H1 (cell line): Measurements from ENCODE around the gene TARP.

Source experiments
- CHD1 ChIP-seq: IDR thresholded peaks from 2 replicates; pipeline ENCODE4 v1.6.1; 2012; ENCODE audit warnings: low read depth, low read length, improper control_type of control experiment
- E2F6 ChIP-seq: IDR thresholded peaks from 2 replicates; pipeline ENCODE4 v1.6.1; 2012; ENCODE audit warnings: inconsistent platforms
- EP300 ChIP-seq, 2 experiments: IDR thresholded peaks; 1 replicate in 1 of 2; 2 replicates in 1 of 2; pipeline ENCODE4 v1.6.1; 2011 to 2012; ENCODE audit warnings: low read depth in 2 of 2, low read length in 2 of 2, mild to moderate bottlenecking in 2 of 2, borderline replicate concordance in 1 of 2, inconsistent platforms in 1 of 2, moderate library complexity in 1 of 2
- RNF2 ChIP-seq: fragments of 200-900, 300-1000 bp; sonication (generic); IDR thresholded peaks from 2 replicates; pipeline ENCODE4 v1.7.1; 2016; ENCODE audit warnings: borderline replicate concordance, low read depth, mild to moderate bottlenecking, antibody characterized with exemption, low read length; ENCODE audit not compliant: poor library complexity, severe bottlenecking; ENCODE audit errors: missing control alignments
- SIX5 ChIP-seq: IDR thresholded peaks from 2 replicates; pipeline ENCODE4 v1.6.1; 2011; ENCODE audit warnings: mild to moderate bottlenecking, low read depth, low read length
- TEAD4 ChIP-seq: IDR thresholded peaks from 2 replicates; pipeline ENCODE4 v1.6.1; 2012; ENCODE audit warnings: low read depth, low read length, inconsistent platforms, mixed read lengths
- ZNF274 ChIP-seq: IDR thresholded peaks from 2 replicates; pipeline ENCODE4 v1.7.0; 2012; ENCODE audit warnings: low read length, borderline replicate concordance; ENCODE audit errors: extremely low read depth
- TF ChIP-seq, protein P1 (sequence below): fragments of 300-600 bp; sonication (generic); IDR thresholded peaks from 2 replicates; pipeline ENCODE4 v1.7.1; 2012; ENCODE audit warnings: low read length, moderate library complexity, mild to moderate bottlenecking, inconsistent platforms; ENCODE audit not compliant: insufficient replicate concordance
- TF ChIP-seq, protein P2 (sequence below): IDR thresholded peaks from 2 replicates; pipeline ENCODE4 v1.6.1; 2012; ENCODE audit warnings: inconsistent platforms

The TARP gene

DNA sequence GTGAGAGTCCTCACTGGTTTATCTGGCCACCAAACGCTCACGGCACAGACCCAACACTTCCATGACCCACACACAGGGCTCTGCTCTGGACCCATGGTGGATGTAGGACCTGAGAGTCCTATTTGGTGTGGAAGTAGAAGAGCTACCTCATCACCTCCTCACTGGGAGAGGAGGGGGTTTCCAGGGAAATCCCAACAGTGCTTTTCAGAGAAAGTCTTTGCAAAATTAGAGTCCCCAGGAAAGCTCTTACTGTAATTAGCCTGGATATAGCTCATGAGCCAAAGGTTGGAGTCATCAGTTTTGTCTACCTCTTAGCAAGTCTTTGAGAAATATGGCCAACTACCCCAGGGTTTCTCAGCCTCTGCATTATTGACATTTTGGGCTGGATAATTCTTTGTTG is 34.7 kb upstream of the TARP start (continued):
- TF ChIP-seq, protein P1, sequence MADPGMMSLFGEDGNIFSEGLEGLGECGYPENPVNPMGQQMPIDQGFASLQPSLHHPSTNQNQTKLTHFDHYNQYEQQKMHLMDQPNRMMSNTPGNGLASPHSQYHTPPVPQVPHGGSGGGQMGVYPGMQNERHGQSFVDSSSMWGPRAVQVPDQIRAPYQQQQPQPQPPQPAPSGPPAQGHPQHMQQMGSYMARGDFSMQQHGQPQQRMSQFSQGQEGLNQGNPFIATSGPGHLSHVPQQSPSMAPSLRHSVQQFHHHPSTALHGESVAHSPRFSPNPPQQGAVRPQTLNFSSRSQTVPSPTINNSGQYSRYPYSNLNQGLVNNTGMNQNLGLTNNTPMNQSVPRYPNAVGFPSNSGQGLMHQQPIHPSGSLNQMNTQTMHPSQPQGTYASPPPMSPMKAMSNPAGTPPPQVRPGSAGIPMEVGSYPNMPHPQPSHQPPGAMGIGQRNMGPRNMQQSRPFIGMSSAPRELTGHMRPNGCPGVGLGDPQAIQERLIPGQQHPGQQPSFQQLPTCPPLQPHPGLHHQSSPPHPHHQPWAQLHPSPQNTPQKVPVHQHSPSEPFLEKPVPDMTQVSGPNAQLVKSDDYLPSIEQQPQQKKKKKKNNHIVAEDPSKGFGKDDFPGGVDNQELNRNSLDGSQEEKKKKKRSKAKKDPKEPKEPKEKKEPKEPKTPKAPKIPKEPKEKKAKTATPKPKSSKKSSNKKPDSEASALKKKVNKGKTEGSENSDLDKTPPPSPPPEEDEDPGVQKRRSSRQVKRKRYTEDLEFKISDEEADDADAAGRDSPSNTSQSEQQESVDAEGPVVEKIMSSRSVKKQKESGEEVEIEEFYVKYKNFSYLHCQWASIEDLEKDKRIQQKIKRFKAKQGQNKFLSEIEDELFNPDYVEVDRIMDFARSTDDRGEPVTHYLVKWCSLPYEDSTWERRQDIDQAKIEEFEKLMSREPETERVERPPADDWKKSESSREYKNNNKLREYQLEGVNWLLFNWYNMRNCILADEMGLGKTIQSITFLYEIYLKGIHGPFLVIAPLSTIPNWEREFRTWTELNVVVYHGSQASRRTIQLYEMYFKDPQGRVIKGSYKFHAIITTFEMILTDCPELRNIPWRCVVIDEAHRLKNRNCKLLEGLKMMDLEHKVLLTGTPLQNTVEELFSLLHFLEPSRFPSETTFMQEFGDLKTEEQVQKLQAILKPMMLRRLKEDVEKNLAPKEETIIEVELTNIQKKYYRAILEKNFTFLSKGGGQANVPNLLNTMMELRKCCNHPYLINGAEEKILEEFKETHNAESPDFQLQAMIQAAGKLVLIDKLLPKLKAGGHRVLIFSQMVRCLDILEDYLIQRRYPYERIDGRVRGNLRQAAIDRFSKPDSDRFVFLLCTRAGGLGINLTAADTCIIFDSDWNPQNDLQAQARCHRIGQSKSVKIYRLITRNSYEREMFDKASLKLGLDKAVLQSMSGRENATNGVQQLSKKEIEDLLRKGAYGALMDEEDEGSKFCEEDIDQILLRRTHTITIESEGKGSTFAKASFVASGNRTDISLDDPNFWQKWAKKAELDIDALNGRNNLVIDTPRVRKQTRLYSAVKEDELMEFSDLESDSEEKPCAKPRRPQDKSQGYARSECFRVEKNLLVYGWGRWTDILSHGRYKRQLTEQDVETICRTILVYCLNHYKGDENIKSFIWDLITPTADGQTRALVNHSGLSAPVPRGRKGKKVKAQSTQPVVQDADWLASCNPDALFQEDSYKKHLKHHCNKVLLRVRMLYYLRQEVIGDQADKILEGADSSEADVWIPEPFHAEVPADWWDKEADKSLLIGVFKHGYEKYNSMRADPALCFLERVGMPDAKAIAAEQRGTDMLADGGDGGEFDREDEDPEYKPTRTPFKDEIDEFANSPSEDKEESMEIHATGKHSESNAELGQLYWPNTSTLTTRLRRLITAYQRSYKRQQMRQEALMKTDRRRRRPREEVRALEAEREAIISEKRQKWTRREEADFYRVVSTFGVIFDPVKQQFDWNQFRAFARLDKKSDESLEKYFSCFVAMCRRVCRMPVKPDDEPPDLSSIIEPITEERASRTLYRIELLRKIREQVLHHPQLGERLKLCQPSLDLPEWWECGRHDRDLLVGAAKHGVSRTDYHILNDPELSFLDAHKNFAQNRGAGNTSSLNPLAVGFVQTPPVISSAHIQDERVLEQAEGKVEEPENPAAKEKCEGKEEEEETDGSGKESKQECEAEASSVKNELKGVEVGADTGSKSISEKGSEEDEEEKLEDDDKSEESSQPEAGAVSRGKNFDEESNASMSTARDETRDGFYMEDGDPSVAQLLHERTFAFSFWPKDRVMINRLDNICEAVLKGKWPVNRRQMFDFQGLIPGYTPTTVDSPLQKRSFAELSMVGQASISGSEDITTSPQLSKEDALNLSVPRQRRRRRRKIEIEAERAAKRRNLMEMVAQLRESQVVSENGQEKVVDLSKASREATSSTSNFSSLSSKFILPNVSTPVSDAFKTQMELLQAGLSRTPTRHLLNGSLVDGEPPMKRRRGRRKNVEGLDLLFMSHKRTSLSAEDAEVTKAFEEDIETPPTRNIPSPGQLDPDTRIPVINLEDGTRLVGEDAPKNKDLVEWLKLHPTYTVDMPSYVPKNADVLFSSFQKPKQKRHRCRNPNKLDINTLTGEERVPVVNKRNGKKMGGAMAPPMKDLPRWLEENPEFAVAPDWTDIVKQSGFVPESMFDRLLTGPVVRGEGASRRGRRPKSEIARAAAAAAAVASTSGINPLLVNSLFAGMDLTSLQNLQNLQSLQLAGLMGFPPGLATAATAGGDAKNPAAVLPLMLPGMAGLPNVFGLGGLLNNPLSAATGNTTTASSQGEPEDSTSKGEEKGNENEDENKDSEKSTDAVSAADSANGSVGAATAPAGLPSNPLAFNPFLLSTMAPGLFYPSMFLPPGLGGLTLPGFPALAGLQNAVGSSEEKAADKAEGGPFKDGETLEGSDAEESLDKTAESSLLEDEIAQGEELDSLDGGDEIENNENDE = no peak
- TF ChIP-seq SIX5 (no peak), CHD1 (no peak), E2F6 (no peak), RNF2 (no peak), EP300 (IDR thresholded peaks at IDR 0.05; ENCODE audit: borderline replicate concordance in 1 of 2, low read depth in 2 of 2, low read length in 2 of 2) (no peak), ZNF274 (no peak), TEAD4 (no peak)
- TF ChIP-seq, protein P2, sequence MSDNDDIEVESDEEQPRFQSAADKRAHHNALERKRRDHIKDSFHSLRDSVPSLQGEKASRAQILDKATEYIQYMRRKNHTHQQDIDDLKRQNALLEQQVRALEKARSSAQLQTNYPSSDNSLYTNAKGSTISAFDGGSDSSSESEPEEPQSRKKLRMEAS = no peak
